GM18520 (cell line): ENCODE measurements around the gene CLTB.

Experiments used
- ATAC-seq: cut with Tn5 transposase; IDR thresholded peaks from one replicate; pipeline ENCODE4 v1.9.1; 2021; ENCODE audit not compliant: unreplicated experiment

CLTB gene

DNA sequence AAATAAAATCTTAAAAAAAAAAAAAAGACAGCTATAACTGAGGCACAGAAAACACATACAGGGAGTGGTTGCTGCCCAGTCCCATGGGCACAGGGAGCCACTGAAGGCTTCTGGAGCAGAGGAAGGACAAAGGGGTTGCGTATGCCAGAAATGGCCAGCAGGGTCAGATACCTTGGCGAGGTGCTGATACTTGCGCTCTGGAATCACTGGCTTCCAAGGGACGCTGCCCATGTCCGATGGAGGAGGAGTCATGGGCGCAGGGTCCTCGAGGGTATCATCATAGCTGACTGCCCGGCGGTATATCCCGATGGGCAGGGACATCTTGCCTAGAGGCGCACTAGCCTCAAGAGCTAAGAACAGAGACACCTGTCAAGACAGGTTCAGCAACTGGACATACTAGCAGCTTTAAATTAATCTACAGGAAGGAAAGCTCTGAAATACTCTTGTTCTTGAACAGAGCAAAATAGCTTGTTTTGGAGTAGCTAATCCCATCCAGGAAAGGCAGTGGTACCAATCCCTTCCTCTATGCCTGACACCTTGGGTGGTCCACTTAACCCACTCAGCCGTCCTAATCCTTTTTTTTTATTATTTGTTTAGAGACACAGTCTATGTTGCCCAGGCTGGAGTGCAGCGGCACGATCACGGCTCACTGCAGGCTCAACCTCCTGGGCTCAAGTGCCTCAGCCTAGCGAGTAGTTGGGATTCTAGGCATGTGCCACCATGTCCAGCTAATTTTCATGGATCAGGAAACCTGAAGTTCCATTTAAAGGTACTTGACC, 60.8 kb downstream of the CLTB start:
- ATAC-seq = no peak

DNA sequence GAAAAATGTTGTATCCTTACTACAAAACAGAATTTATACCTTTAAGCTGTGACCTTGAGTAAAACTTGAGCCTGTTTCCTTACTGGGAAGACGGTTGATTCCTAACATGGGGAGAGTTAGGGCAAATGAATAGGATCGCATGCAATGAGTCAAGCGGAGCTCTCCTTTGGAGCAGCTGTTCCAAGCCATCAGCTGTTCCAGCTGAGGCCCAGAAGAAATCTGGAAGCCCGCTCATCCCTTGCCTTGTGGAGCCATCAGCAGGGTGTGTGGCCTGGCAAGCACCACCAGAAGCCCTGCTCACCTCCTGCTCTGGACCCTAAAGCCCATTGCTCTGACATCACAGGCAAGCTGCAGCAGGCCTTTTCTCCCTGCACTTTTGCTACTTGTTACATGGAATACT, 62.8 kb downstream of the CLTB start:
- ATAC-seq = no peak

DNA sequence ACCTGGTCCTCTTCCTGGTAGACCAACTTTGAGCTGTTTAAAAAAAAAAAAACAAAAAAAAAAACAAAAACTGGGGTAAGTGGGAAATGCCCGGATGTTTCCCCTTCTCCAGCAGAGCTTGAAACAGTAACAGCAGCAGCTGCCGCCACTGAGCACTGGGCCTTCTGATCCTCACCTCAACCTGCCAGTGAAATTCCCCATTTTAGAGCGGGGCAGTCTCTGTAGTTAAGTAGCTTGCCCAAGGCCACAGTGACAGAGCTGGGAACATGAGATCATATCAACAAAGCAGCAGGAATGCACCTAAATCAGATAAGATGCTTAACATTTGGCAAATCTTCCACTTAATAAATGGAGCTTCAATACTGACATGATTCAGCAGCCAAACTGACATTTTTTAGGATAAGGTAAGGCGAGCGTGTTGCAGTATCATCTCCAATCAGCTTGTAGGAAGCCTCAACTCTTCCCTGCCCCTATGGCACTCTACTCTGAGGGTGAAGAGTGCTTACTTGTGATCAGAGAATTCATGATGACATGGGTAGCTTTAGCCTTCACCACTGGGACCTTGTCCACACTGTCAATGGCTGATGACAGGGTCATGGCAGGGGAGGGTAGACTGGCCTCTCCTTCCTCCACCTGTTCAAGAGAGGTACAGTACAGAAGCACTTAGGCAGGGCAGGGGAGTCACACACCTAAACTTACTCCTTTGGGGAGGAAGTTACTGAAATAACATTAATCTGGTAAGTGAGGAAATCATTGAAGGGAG, 64.0 kb downstream of the CLTB start:
- ATAC-seq = no peak

DNA sequence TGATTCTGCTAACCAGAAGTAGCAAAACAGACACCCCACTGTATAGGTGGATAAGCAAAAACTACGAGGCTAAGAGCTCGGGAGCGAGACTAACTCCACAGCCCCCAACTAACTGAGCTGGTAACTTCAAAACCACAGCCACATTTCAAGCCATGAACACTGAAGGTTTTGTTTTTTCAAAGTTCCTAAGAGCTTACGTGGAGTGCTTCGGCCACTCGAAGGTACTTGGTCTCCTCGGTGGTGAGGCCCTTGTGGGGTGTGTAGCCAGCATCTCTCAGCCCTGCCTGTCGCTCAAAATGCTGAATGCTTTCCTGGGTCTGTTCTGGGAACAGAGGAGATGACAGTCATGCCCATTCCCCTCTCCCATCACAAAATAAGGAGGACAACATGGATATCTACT, 65.9 kb downstream of the CLTB start:
- ATAC-seq = no peak

DNA sequence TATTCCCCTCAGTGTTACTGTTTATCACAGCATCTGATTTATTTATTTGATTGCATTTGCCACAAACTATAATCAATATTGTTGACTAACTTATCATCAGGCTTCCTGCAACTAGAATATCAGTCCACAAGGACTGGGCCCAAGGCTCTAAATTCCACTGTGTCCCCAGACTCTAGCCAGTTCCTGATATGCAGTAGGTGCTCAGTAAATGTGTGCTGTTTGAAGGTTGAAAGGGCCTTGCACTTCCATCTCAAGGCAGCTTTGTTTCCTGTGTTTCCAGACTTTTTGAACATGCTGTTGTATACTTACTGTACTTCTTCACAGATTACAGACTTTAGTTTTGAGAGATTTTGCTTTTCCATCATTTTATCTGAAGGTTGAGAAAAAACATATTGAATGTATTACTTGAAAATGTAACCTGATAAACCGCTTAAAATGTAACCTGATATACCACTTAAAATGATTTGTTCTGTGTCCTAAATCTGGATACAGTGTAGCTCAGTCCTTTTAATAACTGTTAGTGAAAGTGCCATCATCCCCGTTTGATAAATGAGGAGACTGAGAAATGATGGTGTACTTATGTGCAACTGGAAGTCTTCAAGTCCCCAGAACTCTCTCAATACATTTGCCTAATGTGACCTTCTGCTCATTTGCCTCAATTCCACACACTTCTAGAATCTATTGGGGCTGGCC, 73.4 kb downstream of the CLTB start:
- no peak for ATAC-seq
